Endodermal cell (in vitro differentiated cells): ENCODE results near the gene PCBP3. TPM values are rescaled to one million over a fixed set of nuclear protein-coding genes. Genes with fewer than 3 reads are reported as not detected.

Experiments
- DNase-seq: peaks from one replicate; pipeline ENCODE4 v3.0.0-alpha.2; 2017
- H3K27ac ChIP-seq: 2 replicates; pipeline ENCODE4 v1.5.1; 2013; ENCODE audit warnings: mild to moderate bottlenecking, low read depth, low read length, moderate library complexity
- H3K27me3 ChIP-seq: 2 replicates; pipeline ENCODE4 v1.6.1; 2013; ENCODE audit warnings: mild to moderate bottlenecking, low read length, moderate library complexity; ENCODE audit not compliant: insufficient read depth, control insufficient read depth, poor library complexity, severe bottlenecking
- H3K36me3 ChIP-seq: 2 replicates; pipeline ENCODE4 v1.7.0; 2013; ENCODE audit warnings: mild to moderate bottlenecking, low read length, moderate library complexity; ENCODE audit not compliant: control insufficient read depth, insufficient read depth
- H3K4me1 ChIP-seq: one replicate; pipeline ENCODE4 v1.7.0; 2013; ENCODE audit warnings: low read length; ENCODE audit not compliant: control insufficient read depth, insufficient read depth
- H3K4me3 ChIP-seq: 2 replicates; pipeline ENCODE4 v1.5.1; 2013; ENCODE audit warnings: mild to moderate bottlenecking, low read length, moderate library complexity
- H3K9ac ChIP-seq: 2 replicates; pipeline ENCODE4 v1.6.1; 2013; ENCODE audit warnings: mild to moderate bottlenecking, low read length, moderate library complexity; ENCODE audit not compliant: poor library complexity, severe bottlenecking; ENCODE audit errors: extremely low read depth
- H3K9me3 ChIP-seq: 2 replicates; pipeline ENCODE4 v1.6.1; 2013; ENCODE audit warnings: mild to moderate bottlenecking, low read length, moderate library complexity; ENCODE audit not compliant: control insufficient read depth
- H3K27ac Mint-ChIP-seq: 2 replicates; pipeline ENCODE4 v1.8.0; 2020; ENCODE audit warnings: mixed read lengths
- H3K27me3 Mint-ChIP-seq: 2 replicates; pipeline ENCODE4 v1.8.0; 2021; ENCODE audit warnings: mild to moderate bottlenecking, mixed read lengths; ENCODE audit not compliant: insufficient read depth
- H3K36me3 Mint-ChIP-seq: 2 replicates; pipeline ENCODE4 v1.8.0; 2020; ENCODE audit warnings: low read depth, mixed read lengths
- H3K4me1 Mint-ChIP-seq: 2 replicates; pipeline ENCODE4 v1.8.0; 2020; ENCODE audit warnings: mixed read lengths
- H3K4me3 Mint-ChIP-seq: 2 replicates; pipeline ENCODE4 v1.8.0; 2020; ENCODE audit warnings: mild to moderate bottlenecking, moderate library complexity, mixed read lengths
- H3K9me3 Mint-ChIP-seq: 2 replicates; pipeline ENCODE4 v1.8.0; 2020; ENCODE audit warnings: mild to moderate bottlenecking, mixed read lengths
- CTCF ChIP-seq: fragments of 200-600 bp; sonication (generic); conservative IDR thresholded peaks from 2 replicates; pipeline ENCODE4 v1.5.0; 2021; ENCODE audit warnings: antibody characterized with exemption, mild to moderate bottlenecking
- WGBS, 2 experiments: methylation state at CpG; one replicate each; pipeline versions ENCODE4 v1.1.5 to v1.1.7; 2013; ENCODE audit warnings: missing lambda C conversion rate in 2 of 2, mixed read lengths in 1 of 2; ENCODE audit not compliant: insufficient coverage in 1 of 2, insufficient read length in 1 of 2; 5-methylcytosine and 5-hydroxymethylcytosine counted together
- total RNA-seq, 2 donors: library from RNA; stranded (reverse); fragmentation: NEBNext Ultra II Directional in 1 of 2; extraction: Animal tissue kit (Norgen Biotek cat#: 25700) in 1 of 2; gene quantifications; 2 replicates in 1 of 2; 3 replicates in 1 of 2; pipeline ENCODE4 v1.2.1, GENCODE V29; 2021

PCBP3 gene
- total RNA-seq, 2 donors from 2014 or later: 2.1 to 10.6 TPM

GRCh38 chr21:45990049-45990711 is 346.7 kb downstream of the PCBP3 start:
- H3K27me3 ChIP-seq: no peaks in the 10 kb centered on the region
- H3K27me3 Mint-ChIP-seq: no peaks in the 10 kb centered on the region
- 82 to 87% methylated on average over 13 to 28 of the region's 30 CpGs for WGBS, 2 experiments
- no peaks in the 10 kb centered on the region for H3K9me3 Mint-ChIP-seq
- no peak overlapping the region for H3K4me3 Mint-ChIP-seq
- DNase-seq: peak; percentile 27
- H3K4me3 ChIP-seq: no peak overlapping the region
- TF ChIP-seq CTCF: no peak
- no peaks in the 10 kb centered on the region for H3K9me3 ChIP-seq
- H3K27ac Mint-ChIP-seq: no peak overlapping the region
- no peaks in the 10 kb centered on the region for H3K4me1 Mint-ChIP-seq
- H3K36me3 Mint-ChIP-seq: peaks cover 21% of the 10 kb centered on the region
- H3K27ac ChIP-seq: no peak overlapping the region
- H3K4me1 ChIP-seq: no peaks in the 10 kb centered on the region
- no peak overlapping the region for H3K9ac ChIP-seq
- peaks cover 4% of the 10 kb centered on the region for H3K36me3 ChIP-seq

GRCh38 chr21:45990741-45991605 is 347.4 kb downstream of the PCBP3 start:
- DNase-seq: peak; percentile 38
- Mint-ChIP-seq H3K4me1 (no peaks in the 10 kb centered on the region), H3K27me3 (no peaks in the 10 kb centered on the region), H3K36me3 (peaks cover 23% of the 10 kb centered on the region), H3K4me3 (no peak overlapping the region), H3K27ac (no peak overlapping the region), H3K9me3 (no peaks in the 10 kb centered on the region)
- no peaks in the 10 kb centered on the region for H3K9me3 ChIP-seq
- no peak overlapping the region for H3K9ac ChIP-seq
- no peaks in the 10 kb centered on the region for H3K4me1 ChIP-seq
- H3K27me3 ChIP-seq: no peaks in the 10 kb centered on the region
- H3K27ac ChIP-seq: peak overlapping the region; percentile 77
- H3K4me3 ChIP-seq: no peak overlapping the region
- TF ChIP-seq CTCF: no peak
- no peaks in the 10 kb centered on the region for H3K36me3 ChIP-seq
- WGBS, 2 experiments: 89 to 95% methylated on average over 15 to 43 of the region's 45 CpGs

GRCh38 chr21:45991606-45992300 is 348.2 kb downstream of the PCBP3 start:
- no peaks in the 10 kb centered on the region for H3K27me3 ChIP-seq
- WGBS, 2 experiments: 93 to 98% methylated on average over 8 to 18 of the region's 18 CpGs
- Mint-ChIP-seq H3K9me3 (no peaks in the 10 kb centered on the region), H3K36me3 (peaks cover 26% of the 10 kb centered on the region), H3K4me3 (no peak overlapping the region), H3K27me3 (no peaks in the 10 kb centered on the region), H3K4me1 (no peaks in the 10 kb centered on the region), H3K27ac (no peak overlapping the region)
- no peak for TF ChIP-seq CTCF
- H3K36me3 ChIP-seq: no peaks in the 10 kb centered on the region
- no peak overlapping the region for H3K9ac ChIP-seq
- H3K9me3 ChIP-seq: no peaks in the 10 kb centered on the region
- H3K4me3 ChIP-seq: no peak overlapping the region
- H3K27ac ChIP-seq: peak overlapping the region; percentile 77
- H3K4me1 ChIP-seq: no peaks in the 10 kb centered on the region
- peak; percentile 29 for DNase-seq

Other genes starting within 250 kb of the PCBP3 start
- 100 to 1,000 TPM; 332 to 398 TPM for gene COL18A1, start 238.6 kb upstream of the PCBP3 start, total RNA-seq
- gene SLC19A1, start 101.3 kb upstream of the PCBP3 start, total RNA-seq: 10 to 100 TPM; 28.8 to 29.4 TPM